Right lobe of liver (tissue), 6 donors: ENCODE results near the gene C14orf132. TPM values are rescaled to one million over a fixed set of nuclear protein-coding genes. Genes with fewer than 3 reads are reported as not detected.

Experiments
- ATAC-seq, 4 donors: fragments of 200-7000 bp; cut with Tn5 transposase; one replicate each; pipeline ENCODE4 v1.9.1; 2020; ENCODE audit warnings: mild to moderate bottlenecking in 4 of 4, moderate library complexity in 4 of 4
- DNase-seq, 3 donors: peaks; one replicate each; pipeline ENCODE4 v3.0.0-alpha.2; 2020
- H3K27ac ChIP-seq, 3 donors: fragments of 200-600 bp; one replicate each; pipeline ENCODE4 v1.8.0; 2022
- H3K27me3 ChIP-seq, 2 donors: fragments of 200-600 bp; one replicate each; pipeline ENCODE4 v1.8.0; 2022
- H3K36me3 ChIP-seq, 4 donors: fragments of 200-600 bp; sonication (generic) in 1 of 4; one replicate each; pipeline versions ENCODE4 v1.5.1 to v1.8.0; 2017 to 2022; ENCODE audit warnings: control low read depth in 1 of 4
- H3K4me1 ChIP-seq, 4 donors: fragments of 200-600 bp; sonication (generic) in 1 of 4; one replicate each; pipeline versions ENCODE4 v1.5.1 to v1.8.0; 2017 to 2022; ENCODE audit warnings: control low read depth in 1 of 4
- H3K4me3 ChIP-seq, 3 donors: fragments of 200-600 bp; one replicate each; pipeline ENCODE4 v1.8.0; 2022
- H3K9me3 ChIP-seq, 4 donors: fragments of 200-600 bp; sonication (generic) in 1 of 4; one replicate each; pipeline versions ENCODE4 v1.5.1 to v1.8.0; 2017 to 2022; ENCODE audit warnings: control low read depth in 1 of 4
- CTCF ChIP-seq, 4 donors: fragments of 200-600 bp in 3 of 4; fragments of 450-650 bp in 1 of 4; IDR thresholded peaks; one replicate each; pipeline versions ENCODE4 v1.5.1 to v1.8.0; 2016 to 2022; ENCODE audit warnings: antibody characterized with exemption in 4 of 4, mild to moderate bottlenecking in 2 of 4
- POLR2A ChIP-seq: fragments of 450-650 bp; IDR thresholded peaks from one replicate; pipeline ENCODE4 v1.6.1; 2017; ENCODE audit warnings: antibody characterized with exemption, mild to moderate bottlenecking
- WGBS: methylation state at CpG from one replicate; pipeline ENCODE4 v1.1.6; 2018; ENCODE audit warnings: low coverage, low lambda C conversion rate; ENCODE audit not compliant: insufficient coverage; ENCODE audit errors: missing lambda C conversion rate; 5-methylcytosine and 5-hydroxymethylcytosine counted together
- intact Hi-C, 2 donors: fragments of 100-400 bp; cut with DNase I; formaldehyde crosslinking; loops; one replicate each; pipeline versions ENCODE4 v1.11.2 to v1.14.1; 2022
- total RNA-seq, 6 experiments: library from RNA; depleted of rRNA in 2 of 6; stranded (reverse); fragments of >200 nt in 2 of 6; fragmentation: NEBNext Ultra II Directional in 3 of 6; extraction: Animal tissue kit (Norgen Biotek cat#: 25700) in 3 of 6; gene quantifications; one replicate each; pipeline versions ENCODE4 v1.1.0 to v1.2.4, GENCODE V29; 2016 to 2023
- donor health status: DM: no; HTN: yes; CAD: no.
- donor health status: DM: no; HTN: no; CAD: no.
- donor health status: DM: no; HTN: no; CAD: no.
- donor health status: DM: no; HTN: yes; CAD: no.
- donor health status: DM: no; HTN: yes; CAD: no.

Gene C14orf132
- total RNA-seq, 6 experiments from 2014 or later = 1.7 to 6.9 (median 3.3) TPM

GRCh38 chr14:96136371-96137005 is 97.3 kb downstream of the C14orf132 start:
- no peak for DNase-seq
- no peak overlapping the region for H3K4me3 ChIP-seq
- no peak overlapping the region for H3K27ac ChIP-seq
- H3K4me1 ChIP-seq = no peaks in the 10 kb centered on the region
- no peaks in the 10 kb centered on the region for H3K36me3 ChIP-seq
- peak in 2 of 4 donors; percentile 36 to 55 for ATAC-seq
- no peaks in the 10 kb centered on the region for H3K27me3 ChIP-seq
- H3K9me3 ChIP-seq = no peaks in the 10 kb centered on the region
- intact Hi-C loops = no loop called here
- no peak for TF ChIP-seq CTCF (IDR thresholded peaks at IDR 0.05)
- WGBS = 33% methylated on average over 4 of the region's 4 CpGs

GRCh38 chr14:96138241-96138640 is 99.1 kb downstream of the C14orf132 start:
- H3K4me3 ChIP-seq = no peak overlapping the region
- no peak for TF ChIP-seq POLR2A
- TF ChIP-seq CTCF (IDR thresholded peaks at IDR 0.05) = no peak
- intact Hi-C loops = no loop called here
- ATAC-seq = no peak
- 63% methylated on average over 1 of the region's 1 CpG for WGBS
- H3K4me1 ChIP-seq = no peaks in the 10 kb centered on the region
- no peak overlapping the region for H3K27ac ChIP-seq
- no peak for DNase-seq
- H3K9me3 ChIP-seq = no peaks in the 10 kb centered on the region
- H3K27me3 ChIP-seq = no peaks in the 10 kb centered on the region
- no peaks in the 10 kb centered on the region for H3K36me3 ChIP-seq

GRCh38 chr14:96139169-96139568 is 100.0 kb downstream of the C14orf132 start:
- H3K4me3 ChIP-seq = no peak overlapping the region
- H3K4me1 ChIP-seq = no peaks in the 10 kb centered on the region
- TF ChIP-seq POLR2A = no peak
- no peak for TF ChIP-seq CTCF (IDR thresholded peaks at IDR 0.05)
- H3K36me3 ChIP-seq = no peaks in the 10 kb centered on the region
- 20% methylated on average over 1 of the region's 1 CpG for WGBS
- DNase-seq = no peak
- ATAC-seq = peak in 1 of 4 donors; percentile 17
- intact Hi-C loops = no loop called here
- H3K27ac ChIP-seq = no peak overlapping the region
- H3K27me3 ChIP-seq = no peaks in the 10 kb centered on the region
- no peaks in the 10 kb centered on the region for H3K9me3 ChIP-seq

GRCh38 chr14:96139879-96140278 is 100.7 kb downstream of the C14orf132 start:
- no peak for ATAC-seq
- Histone ChIP-seq H3K36me3 (no peaks in the 10 kb centered on the region), H3K27me3 (no peaks in the 10 kb centered on the region), H3K4me1 (no peaks in the 10 kb centered on the region), H3K4me3 (no peak overlapping the region), H3K27ac (no peak overlapping the region), H3K9me3 (no peaks in the 10 kb centered on the region)
- 74% methylated on average over 2 of the region's 2 CpGs for WGBS
- TF ChIP-seq POLR2A (no peak), CTCF (IDR thresholded peaks at IDR 0.05) (no peak)
- intact Hi-C loops = no loop called here
- DNase-seq = no peak
